Kidney glomerular epithelial cell (primary cell): ENCODE measurements around the gene KLK4.

Experiments used
- DNase-seq: peaks from one replicate; lab custom pipeline; 2025; lab: John Stamatoyannopoulos, UW

Gene KLK4

DNA sequence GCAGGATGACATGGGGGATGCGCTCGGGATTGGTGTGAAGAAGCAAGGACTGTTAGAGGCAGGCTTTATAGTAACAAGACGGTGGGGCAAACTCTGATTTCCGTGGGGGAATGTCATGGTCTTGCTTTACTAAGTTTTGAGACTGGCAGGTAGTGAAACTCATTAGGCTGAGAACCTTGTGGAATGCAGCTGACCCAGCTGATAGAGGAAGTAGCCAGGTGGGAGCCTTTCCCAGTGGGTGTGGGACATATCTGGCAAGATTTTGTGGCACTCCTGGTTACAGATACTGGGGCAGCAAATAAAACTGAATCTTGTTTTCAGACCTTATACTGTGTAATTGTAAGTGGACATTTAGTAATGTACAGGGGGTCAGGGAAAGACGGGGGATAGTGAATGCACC is 31.0 kb downstream of the KLK4 start:
- no peak for DNase-seq

DNA sequence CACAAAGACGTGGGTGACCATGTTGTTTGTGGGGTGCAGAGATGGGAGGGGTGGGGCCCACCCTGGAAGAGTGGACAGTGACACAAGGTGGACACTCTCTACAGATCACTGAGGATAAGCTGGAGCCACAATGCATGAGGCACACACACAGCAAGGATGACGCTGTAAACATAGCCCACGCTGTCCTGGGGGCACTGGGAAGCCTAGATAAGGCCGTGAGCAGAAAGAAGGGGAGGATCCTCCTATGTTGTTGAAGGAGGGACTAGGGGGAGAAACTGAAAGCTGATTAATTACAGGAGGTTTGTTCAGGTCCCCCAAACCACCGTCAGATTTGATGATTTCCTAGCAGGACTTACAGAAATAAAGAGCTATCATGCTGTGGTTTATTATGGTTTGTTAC is 32.3 kb downstream of the KLK4 start:
- DNase-seq: no peak

DNA sequence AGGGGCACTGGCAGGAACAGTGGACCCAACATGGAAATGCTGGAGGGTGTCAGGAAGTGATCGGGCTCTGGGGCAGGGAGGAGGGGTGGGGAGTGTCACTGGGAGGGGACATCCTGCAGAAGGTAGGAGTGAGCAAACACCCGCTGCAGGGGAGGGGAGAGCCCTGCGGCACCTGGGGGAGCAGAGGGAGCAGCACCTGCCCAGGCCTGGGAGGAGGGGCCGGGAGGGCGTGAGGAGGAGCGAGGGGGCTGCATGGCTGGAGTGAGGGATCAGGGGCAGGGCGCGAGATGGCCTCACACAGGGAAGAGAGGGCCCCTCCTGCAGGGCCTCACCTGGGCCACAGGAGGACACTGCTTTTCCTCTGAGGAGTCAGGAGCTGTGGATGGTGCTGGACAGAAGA is 33.9 kb downstream of the KLK4 start:
- DNase-seq: no peak

DNA sequence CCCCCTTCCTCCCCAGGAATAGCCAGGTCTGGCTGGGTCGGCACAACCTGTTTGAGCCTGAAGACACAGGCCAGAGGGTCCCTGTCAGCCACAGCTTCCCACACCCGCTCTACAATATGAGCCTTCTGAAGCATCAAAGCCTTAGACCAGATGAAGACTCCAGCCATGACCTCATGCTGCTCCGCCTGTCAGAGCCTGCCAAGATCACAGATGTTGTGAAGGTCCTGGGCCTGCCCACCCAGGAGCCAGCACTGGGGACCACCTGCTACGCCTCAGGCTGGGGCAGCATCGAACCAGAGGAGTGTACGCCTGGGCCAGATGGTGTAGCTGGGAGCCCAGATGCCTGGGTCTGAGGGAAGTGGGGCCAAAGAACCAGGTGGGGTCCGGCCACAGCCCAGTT is 34.7 kb downstream of the KLK4 start:
- DNase-seq: no peak

DNA sequence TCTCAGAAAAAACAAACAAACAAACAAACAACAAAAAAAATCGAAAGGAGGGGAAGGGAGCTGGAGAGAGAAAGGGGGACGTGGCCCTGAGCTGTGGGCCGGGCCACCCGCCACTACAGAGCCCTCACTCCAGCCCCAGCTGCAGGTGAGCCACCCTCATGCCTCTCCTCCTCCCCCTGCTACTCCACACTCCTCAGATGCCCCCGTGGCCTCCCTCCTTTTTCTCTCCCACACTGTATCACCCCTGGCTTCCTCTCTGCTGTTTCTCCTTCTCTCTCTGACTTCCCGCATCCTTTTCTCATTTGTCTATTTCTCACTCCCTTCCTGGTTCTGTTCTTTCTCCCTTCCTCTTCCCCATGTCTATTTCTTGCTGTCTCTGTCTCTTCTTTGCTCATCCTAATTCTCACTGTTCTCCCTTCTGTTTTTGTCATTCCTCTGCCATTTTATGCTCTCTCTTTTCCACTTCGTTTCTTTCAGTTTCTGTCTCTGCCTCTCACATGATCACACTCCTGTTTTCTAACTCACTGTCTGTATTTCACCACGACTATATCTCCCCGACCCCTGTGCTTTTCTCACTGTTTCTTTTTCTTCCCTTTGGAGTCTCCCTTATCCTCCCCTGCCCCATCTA is 35.3 kb downstream of the KLK4 start:
- DNase-seq: no peak

DNA sequence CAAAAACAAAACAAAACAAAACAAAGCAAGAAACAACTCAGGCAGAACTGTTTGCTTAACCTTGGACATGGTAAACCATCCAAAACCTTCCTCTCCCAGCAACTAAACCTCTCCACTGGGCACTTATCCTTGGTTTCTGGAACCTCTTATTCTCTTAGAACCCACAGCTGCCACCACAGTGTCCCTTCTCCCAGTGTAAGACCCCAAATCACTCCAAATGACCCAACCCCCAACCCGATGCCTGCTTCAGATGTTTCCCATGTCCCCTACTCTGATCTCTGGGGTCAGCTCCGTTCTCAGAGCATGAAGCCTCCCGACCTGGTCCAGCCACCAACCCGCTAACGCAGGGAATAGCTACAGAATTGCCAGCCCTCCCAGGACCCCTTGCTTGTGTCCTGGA is 37.0 kb downstream of the KLK4 start:
- DNase-seq: no peak

DNA sequence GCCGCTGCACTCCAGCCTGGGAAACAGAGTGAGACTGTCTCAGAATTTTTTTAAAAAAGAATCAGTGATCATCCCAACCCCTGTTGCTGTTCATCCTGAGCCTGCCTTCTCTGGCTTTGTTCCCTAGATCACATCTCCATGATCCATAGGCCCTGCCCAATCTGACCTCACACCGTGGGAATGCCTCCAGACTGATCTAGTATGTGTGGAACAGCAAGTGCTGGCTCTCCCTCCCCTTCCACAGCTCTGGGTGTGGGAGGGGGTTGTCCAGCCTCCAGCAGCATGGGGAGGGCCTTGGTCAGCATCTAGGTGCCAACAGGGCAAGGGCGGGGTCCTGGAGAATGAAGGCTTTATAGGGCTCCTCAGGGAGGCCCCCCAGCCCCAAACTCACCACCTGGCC is 38.1 kb downstream of the KLK4 start, which contains the start of gene KLK2:
KLK2 (plus strand) TSS at position 384 of the 400 bp plus-strand sequence. CDS start 35 bp downstream, outside the sequence.
- DNase-seq: no peak

DNA sequence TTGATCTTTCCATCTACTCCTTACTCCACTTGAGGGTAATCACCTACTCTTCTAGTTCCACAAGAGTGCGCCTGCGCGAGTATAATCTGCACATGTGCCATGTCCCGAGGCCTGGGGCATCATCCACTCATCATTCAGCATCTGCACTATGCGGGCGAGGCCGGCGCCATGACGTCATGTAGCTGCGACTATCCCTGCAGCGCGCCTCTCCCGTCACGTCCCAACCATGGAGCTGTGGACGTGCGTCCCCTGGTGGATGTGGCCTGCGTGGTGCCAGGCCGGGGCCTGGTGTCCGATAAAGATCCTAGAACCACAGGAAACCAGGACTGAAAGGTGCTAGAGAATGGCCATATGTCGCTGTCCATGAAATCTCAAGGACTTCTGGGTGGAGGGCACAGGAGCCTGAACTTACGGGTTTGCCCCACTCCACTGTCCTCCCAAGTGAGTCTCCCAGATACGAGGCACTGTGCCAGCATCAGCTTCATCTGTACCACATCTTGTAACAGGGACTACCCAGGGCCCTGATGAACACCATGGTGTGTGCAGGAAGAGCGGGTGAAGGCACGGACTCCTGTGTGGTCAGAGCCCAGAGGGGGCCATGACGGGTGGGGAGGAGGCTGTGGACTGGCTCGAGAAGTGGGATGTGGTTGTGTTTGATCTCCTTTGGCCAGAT is 40.6 kb downstream of the KLK4 start:
- DNase-seq: no peak

DNA sequence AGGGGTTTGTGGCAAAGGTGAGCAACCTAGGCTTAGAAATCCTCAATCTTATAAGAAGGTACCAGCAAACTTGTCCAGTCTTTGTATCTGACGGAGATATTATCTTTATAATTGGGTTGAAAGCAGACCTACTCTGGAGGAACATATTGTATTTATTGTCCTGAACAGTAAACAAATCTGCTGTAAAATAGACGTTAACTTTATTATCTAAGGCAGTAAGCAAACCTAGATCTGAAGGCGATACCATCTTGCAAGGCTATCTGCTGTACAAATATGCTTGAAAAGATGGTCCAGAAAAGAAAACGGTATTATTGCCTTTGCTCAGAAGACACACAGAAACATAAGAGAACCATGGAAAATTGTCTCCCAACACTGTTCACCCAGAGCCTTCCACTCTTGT is 41.7 kb downstream of the KLK4 start:
- DNase-seq: no peak

DNA sequence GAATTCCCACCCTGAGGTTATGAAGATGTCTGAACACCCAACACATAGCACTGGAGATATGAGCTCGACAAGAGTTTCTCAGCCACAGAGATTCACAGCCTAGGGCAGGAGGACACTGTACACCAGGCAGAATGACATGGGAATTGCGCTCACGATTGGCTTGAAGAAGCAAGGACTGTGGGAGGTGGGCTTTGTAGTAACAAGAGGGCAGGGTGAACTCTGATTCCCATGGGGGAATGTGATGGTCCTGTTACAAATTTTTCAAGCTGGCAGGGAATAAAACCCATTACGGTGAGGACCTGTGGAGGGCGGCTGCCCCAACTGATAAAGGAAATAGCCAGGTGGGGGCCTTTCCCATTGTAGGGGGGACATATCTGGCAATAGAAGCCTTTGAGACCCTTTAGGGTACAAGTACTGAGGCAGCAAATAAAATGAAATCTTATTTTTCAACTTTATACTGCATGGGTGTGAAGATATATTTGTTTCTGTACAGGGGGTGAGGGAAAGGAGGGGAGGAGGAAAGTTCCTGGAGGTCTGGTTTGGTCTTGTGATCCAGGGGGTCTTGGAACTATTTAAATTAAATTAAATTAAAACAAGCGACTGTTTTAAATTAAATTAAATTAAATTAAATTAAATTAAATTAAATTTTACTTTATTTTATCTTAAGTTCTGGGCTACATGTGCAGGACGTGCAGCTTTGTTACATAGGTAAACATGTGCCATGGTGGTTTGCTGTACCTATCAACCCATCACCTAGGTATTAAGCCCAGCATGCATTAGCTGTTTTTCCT is 49.5 kb downstream of the KLK4 start:
- DNase-seq: no peak

DNA sequence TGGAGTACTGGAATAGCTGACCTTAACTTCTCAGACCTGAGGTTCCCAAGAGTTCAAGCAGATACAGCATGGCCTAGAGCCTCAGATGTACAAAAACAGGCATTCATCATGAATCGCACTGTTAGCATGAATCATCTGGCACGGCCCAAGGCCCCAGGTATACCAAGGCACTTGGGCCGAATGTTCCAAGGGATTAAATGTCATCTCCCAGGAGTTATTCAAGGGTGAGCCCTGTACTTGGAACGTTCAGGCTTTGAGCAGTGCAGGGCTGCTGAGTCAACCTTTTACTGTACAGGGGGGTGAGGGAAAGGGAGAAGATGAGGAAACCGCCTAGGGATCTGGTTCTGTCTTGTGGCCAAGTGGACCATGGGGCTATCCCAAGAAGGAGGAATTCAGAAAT is 50.2 kb downstream of the KLK4 start:
- no peak for DNase-seq

DNA sequence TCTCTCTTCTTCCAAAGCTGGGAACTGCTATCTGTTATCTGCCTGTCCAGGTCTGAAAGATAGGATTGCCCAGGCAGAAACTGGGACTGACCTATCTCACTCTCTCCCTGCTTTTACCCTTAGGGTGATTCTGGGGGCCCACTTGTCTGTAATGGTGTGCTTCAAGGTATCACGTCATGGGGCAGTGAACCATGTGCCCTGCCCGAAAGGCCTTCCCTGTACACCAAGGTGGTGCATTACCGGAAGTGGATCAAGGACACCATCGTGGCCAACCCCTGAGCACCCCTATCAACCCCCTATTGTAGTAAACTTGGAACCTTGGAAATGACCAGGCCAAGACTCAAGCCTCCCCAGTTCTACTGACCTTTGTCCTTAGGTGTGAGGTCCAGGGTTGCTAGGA is 51.3 kb downstream of the KLK4 start:
- DNase-seq: no peak

DNA sequence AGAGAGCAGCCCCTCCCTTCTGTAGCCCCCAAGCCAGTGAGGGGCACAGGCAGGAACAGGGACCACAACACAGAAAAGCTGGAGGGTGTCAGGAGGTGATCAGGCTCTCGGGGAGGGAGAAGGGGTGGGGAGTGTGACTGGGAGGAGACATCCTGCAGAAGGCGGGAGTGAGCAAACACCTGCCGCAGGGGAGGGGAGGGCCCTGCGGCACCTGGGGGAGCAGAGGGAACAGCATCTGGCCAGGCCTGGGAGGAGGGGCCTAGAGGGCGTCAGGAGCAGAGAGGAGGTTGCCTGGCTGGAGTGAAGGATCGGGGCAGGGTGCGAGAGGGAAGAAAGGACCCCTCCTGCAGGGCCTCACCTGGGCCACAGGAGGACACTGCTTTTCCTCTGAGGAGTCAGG is 52.3 kb downstream of the KLK4 start:
- no peak for DNase-seq

DNA sequence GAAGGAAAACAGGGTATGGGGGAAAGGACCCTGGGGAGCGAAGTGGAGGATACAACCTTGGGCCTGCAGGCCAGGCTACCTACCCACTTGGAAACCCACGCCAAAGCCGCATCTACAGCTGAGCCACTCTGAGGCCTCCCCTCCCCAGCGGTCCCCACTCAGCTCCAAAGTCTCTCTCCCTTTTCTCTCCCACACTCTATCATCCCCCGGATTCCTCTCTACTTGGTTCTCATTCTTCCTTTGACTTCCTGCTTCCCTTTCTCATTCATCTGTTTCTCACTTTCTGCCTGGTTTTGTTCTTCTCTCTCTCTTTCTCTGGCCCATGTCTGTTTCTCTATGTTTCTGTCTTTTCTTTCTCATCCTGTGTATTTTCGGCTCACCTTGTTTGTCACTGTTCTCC is 53.8 kb downstream of the KLK4 start:
- no peak for DNase-seq
